WERI-Rb-1 (cell line): ENCODE measurements around the gene FLNB.

Source experiments
- DNase-seq: peaks from one replicate; pipeline ENCODE4 v3.0.0-alpha.2; 2020
- H3K27ac ChIP-seq: fragments of 250-450 bp; sonication (Bioruptor Pico); 2 replicates; pipeline ENCODE4 v1.5.1; 2020; ENCODE audit warnings: mild to moderate bottlenecking, moderate library complexity
- H3K27me3 ChIP-seq: fragments of 250-450 bp; sonication (Bioruptor Pico); 2 replicates; pipeline ENCODE4 v1.5.1; 2021; ENCODE audit warnings: mild to moderate bottlenecking, low read depth, moderate library complexity; ENCODE audit not compliant: insufficient read depth, severe bottlenecking
- H3K36me3 ChIP-seq: fragments of 250-450 bp; sonication (Bioruptor Pico); 2 replicates; pipeline ENCODE4 v1.5.1; 2020; ENCODE audit warnings: mild to moderate bottlenecking, moderate library complexity
- H3K4me3 ChIP-seq: 2 replicates; pipeline ENCODE4 v1.5.1; 2011; ENCODE audit warnings: low read depth, mild to moderate bottlenecking, control low read depth, low read length
- H3K9me3 ChIP-seq: fragments of 250-450 bp; sonication (Bioruptor Pico); 2 replicates; pipeline ENCODE4 v1.5.1; 2021; ENCODE audit warnings: mild to moderate bottlenecking, moderate library complexity; ENCODE audit not compliant: severe bottlenecking
- TF ChIP-seq, protein P1 (sequence below): IDR thresholded peaks from 2 replicates; pipeline ENCODE4 v1.5.1; 2011; ENCODE audit warnings: low read depth, mild to moderate bottlenecking, control low read depth, inconsistent platforms, low read length

Gene FLNB

DNA sequence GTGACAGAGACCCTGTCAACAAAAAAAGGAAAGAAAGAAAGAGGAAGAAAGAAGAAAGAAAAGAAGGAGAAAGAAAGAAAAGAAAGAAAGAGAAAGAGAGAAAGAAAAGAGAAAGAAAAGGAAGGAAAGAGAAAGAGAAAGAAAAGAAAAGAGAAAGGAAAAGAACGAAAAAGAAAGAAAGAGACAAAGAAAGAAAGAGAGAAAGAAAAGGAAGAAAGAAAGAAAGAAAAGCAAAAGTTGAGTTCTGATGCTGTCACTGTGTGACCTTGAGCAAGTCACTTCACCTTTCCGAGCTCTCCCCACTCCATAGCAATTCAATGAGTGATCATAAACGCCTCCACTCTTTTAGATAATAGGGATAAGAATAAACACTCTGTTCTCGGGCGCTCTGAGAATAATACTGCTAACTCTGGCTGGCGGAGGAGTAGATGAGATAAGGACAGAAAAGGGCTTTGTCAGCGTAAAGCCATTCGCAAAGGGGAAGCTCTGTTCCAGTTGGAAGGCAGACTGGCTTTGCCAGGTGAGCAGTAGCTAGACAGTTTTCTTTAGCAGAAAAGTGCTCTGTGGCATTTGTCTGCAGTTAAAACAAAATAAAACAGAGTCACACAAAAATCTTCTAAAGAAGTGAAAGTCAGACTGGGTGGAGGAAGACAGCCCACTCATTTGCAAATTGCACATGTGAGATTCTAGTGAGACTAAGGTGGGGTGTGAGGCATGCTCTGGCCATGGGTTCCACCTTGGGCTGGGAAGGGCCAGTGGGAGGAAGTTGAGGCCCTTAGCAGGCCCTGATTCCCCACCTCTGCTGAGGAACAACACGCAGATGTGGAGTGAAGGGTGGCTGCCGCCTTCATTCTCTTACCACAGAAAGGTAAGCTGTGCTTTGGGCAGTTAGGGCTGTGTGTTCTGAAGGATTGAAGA is 9.6 kb upstream of the FLNB start:
- no peak overlapping the region for H3K4me3 ChIP-seq
- no peak overlapping the region for H3K27ac ChIP-seq
- no peaks in the 10 kb centered on the region for H3K36me3 ChIP-seq
- H3K27me3 ChIP-seq = no peaks in the 10 kb centered on the region
- no peaks in the 10 kb centered on the region for H3K9me3 ChIP-seq
- TF ChIP-seq, protein P1, sequence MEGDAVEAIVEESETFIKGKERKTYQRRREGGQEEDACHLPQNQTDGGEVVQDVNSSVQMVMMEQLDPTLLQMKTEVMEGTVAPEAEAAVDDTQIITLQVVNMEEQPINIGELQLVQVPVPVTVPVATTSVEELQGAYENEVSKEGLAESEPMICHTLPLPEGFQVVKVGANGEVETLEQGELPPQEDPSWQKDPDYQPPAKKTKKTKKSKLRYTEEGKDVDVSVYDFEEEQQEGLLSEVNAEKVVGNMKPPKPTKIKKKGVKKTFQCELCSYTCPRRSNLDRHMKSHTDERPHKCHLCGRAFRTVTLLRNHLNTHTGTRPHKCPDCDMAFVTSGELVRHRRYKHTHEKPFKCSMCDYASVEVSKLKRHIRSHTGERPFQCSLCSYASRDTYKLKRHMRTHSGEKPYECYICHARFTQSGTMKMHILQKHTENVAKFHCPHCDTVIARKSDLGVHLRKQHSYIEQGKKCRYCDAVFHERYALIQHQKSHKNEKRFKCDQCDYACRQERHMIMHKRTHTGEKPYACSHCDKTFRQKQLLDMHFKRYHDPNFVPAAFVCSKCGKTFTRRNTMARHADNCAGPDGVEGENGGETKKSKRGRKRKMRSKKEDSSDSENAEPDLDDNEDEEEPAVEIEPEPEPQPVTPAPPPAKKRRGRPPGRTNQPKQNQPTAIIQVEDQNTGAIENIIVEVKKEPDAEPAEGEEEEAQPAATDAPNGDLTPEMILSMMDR = no peak
- DNase-seq = no peak

DNA sequence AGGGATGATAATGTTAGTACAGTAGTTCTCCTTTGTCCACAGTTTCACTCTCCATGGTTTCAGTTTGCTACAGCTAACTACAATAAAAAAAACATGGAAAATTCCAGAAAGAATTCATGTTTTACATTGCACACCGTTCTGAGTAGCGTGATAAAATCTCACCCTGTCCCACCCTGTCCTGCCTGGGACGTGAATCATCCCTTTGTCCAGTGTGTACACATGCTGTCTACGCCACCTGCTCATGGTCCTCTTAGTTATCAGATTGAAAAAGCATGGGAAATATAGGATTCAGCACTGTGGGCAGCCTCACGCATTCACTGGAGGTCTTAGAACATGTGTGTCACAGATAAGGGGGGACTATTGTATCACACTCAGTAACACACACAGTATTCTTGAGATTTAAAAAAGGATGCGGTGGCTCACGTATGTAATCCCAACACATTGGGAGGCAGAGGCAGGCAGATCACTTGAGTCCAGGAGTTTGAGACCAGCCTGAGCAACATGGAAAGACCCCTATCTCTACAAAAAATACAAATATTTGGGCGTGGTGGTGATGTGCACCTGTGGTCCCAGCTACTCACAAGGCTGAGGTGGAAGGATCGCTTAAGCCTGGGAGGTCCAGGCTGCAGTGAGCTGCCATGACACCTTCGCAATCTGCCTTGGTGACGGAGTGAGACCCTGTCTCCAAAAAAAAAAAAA is 8.7 kb upstream of the FLNB start:
- no peak for DNase-seq
- no peaks in the 10 kb centered on the region for H3K27me3 ChIP-seq
- no peaks in the 10 kb centered on the region for H3K9me3 ChIP-seq
- H3K36me3 ChIP-seq = no peaks in the 10 kb centered on the region
- TF ChIP-seq, protein P1 = no peak
- H3K4me3 ChIP-seq = no peak overlapping the region
- no peak overlapping the region for H3K27ac ChIP-seq

DNA sequence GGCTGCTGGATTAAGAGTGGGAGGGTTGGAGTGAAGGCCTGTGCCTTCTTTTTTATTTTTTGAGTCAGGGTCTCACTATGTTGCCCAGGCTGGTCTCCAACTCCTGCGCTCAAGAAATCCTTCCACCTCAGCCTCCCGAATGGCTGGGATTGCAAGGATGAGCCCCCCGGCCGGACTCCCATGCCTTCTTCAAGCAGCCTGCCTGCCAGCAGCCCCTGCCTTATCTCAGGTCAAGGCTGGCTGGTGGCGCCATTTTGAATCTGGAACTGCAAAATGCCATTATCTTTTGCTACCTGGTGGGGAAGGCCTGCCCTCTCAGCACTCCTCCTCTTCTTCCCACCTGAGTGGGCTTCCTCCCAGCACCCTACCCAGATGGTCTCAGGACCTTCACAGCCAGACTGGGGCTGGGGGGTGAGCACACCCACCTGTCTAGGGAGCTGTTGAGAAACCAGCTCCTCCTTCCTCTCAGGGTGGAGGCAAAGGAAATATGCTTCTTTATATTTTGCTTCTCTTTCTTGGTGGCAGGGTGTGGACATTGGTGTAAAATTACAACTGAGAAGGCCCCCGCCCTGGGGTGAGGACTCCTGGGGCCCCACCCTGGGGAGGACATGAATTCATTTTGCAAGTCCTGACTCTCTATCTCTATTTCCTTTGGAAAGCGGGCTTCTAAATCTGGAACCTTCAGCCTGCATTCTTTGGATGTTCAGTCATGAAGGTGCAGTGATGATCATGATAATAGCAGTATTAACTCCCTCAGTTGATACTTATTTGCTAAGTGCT is 7.7 kb upstream of the FLNB start:
- Histone ChIP-seq H3K36me3 (no peaks in the 10 kb centered on the region), H3K27me3 (no peaks in the 10 kb centered on the region), H3K4me3 (no peak overlapping the region), H3K9me3 (no peaks in the 10 kb centered on the region), H3K27ac (no peak overlapping the region)
- no peak for DNase-seq
- TF ChIP-seq, protein P1 = no peak

DNA sequence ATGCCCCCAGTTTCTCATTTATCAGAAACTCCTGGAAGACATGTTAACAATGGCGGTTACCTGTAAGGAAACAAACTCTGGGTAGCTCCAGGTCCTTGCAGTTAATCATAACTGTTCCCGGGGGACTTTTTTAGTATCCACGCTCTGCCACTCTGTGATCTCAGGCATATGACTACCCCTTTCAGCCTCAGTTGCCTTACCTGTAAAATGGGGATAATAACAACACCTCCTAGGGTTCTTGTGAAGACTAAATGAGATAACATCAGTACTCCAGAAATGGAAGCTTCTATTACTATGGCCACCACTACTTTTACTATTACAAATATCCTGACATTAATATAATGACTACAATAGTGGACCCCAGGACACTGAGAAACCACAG is 7.1 kb upstream of the FLNB start:
- Histone ChIP-seq H3K27ac (no peak overlapping the region), H3K36me3 (no peaks in the 10 kb centered on the region)
- TF ChIP-seq, protein P1 = no peak

DNA sequence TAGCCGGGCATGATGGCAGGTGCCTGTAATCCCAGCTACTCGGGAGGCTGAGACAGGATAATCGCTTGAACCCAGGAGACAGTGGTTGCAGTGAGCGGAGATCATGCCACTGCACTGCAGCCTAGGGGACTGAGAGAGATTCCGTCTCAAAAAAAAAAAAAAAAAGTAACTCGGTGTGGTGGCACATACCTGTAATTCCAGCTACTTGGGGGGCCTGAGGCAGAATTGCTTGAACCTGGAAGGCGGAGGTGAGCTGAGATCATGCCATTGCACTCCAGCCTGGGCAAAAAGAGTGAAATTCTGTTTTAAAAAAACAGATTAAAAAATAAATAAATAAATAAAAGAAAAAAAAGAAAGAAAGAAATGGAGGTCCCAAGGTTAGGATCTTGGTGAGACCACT is 6.2 kb upstream of the FLNB start:
- TF ChIP-seq, protein P1 = no peak
- Histone ChIP-seq H3K27me3 (no peaks in the 10 kb centered on the region), H3K27ac (no peak overlapping the region), H3K9me3 (no peaks in the 10 kb centered on the region), H3K36me3 (no peaks in the 10 kb centered on the region), H3K4me3 (no peak overlapping the region)
- DNase-seq = no peak

More for the DNA sequence above, 7.1 kb upstream of the FLNB start:
- no peaks in the 10 kb centered on the region for H3K27me3 ChIP-seq
- H3K9me3 ChIP-seq = no peaks in the 10 kb centered on the region
- DNase-seq = no peak
- H3K4me3 ChIP-seq = no peak overlapping the region
